H1 (cell line): ENCODE data around the gene AGBL4.

Source experiments
- CTCF ChIP-seq, 3 experiments: IDR thresholded peaks; 1 replicate in 2 of 3; 2 replicates in 1 of 3; pipeline versions ENCODE4 v1.5.1 to v1.6.1; 2011; ENCODE audit warnings: low read length in 3 of 3, mild to moderate bottlenecking in 3 of 3, inconsistent platforms in 2 of 3, low read depth in 1 of 3, moderate library complexity in 1 of 3; ENCODE audit not compliant: insufficient read depth in 1 of 3; ENCODE audit errors: control extremely low read depth in 1 of 3
- GABPA ChIP-seq: IDR thresholded peaks from 2 replicates; pipeline ENCODE4 v1.6.1; 2011; ENCODE audit warnings: mild to moderate bottlenecking, low read length, moderate library complexity, borderline replicate concordance; ENCODE audit not compliant: insufficient read depth
- KDM1A ChIP-seq: fragments of 200-600, 300-600 bp; sonication (generic); IDR thresholded peaks from 2 replicates; pipeline ENCODE4 v1.7.1; 2016; ENCODE audit warnings: mild to moderate bottlenecking, low read length, borderline replicate concordance
- POLR2A ChIP-seq, 2 experiments: IDR thresholded peaks; 1 replicate in 1 of 2; 2 replicates in 1 of 2; pipeline ENCODE4 v1.6.1; 2011; ENCODE audit warnings: low read depth in 2 of 2, low read length in 2 of 2, mild to moderate bottlenecking in 2 of 2; ENCODE audit errors: control extremely low read depth in 1 of 2
- POLR2AphosphoS5 ChIP-seq: IDR thresholded peaks from 2 replicates; pipeline ENCODE4 v1.6.1; 2011; ENCODE audit warnings: low read depth, low read length
- SP4 ChIP-seq: IDR thresholded peaks from 2 replicates; pipeline ENCODE4 v1.6.1; 2012; ENCODE audit warnings: low read length, inconsistent platforms
- TAF1 ChIP-seq: IDR thresholded peaks from 2 replicates; pipeline ENCODE4 v1.6.1; 2011; ENCODE audit warnings: mild to moderate bottlenecking, low read depth, low read length

- TF ChIP-seq POLR2AphosphoS5 (no peak), CTCF (IDR thresholded peaks at IDR 0.05; ENCODE audit: control extremely low read depth in 1 of 3, insufficient read depth in 1 of 3, low read depth in 1 of 3, low read length in 3 of 3) (no peak), TAF1 (no peak), GABPA (no peak), POLR2A (IDR thresholded peaks at IDR 0.05; ENCODE audit: control extremely low read depth in 1 of 2, low read depth in 2 of 2, low read length in 2 of 2) (no peak), KDM1A (no peak), SP4 (no peak)
Observed at GRCh38 chr1:48765335-48765734, 1258.4 kb downstream of the AGBL4 start.
